ENCODE measurements around the gene TTC38.

GRCh38 chr22:46281866-46282678 is 14.3 kb downstream of the TTC38 start:
- no peak for TF ChIP-seq POLR2A (IDR thresholded peaks at IDR 0.05)
- no peak for TF ChIP-seq CTCF (IDR thresholded peaks at IDR 0.05 in 4 of 5, conservative IDR thresholded peaks at IDR 0.05 in 1 of 5)

Data from gastrocnemius medialis (tissue), 4 donors.